Duodenal mucosa (tissue), 2 donors: ENCODE data around the gene CAPZB.

Experiments
- H3K27ac ChIP-seq: one replicate; pipeline ENCODE4 v1.7.0; 2013; ENCODE audit warnings: low read depth, low read length
- H3K27me3 ChIP-seq, 2 donors: one replicate each; pipeline ENCODE4 v1.7.0; 2013; ENCODE audit warnings: low read length in 2 of 2, control low read depth in 1 of 2; ENCODE audit not compliant: insufficient read depth in 2 of 2, control insufficient read depth in 1 of 2
- H3K36me3 ChIP-seq, 2 donors: one replicate each; pipeline ENCODE4 v1.7.0; 2013; ENCODE audit warnings: low read length in 2 of 2, control low read depth in 1 of 2; ENCODE audit not compliant: insufficient read depth in 2 of 2, control insufficient read depth in 1 of 2
- H3K4me1 ChIP-seq, 2 donors: one replicate each; pipeline ENCODE4 v1.7.0; 2013; ENCODE audit warnings: low read length in 2 of 2, control low read depth in 1 of 2; ENCODE audit not compliant: insufficient read depth in 2 of 2, control insufficient read depth in 1 of 2
- H3K4me3 ChIP-seq, 2 donors: one replicate each; pipeline ENCODE4 v1.7.0; 2013; ENCODE audit warnings: low read length in 2 of 2, low read depth in 1 of 2
- H3K9ac ChIP-seq, 2 donors: one replicate each; pipeline ENCODE4 v1.7.0; 2013; ENCODE audit warnings: low read length in 2 of 2, low read depth in 1 of 2
- H3K9me3 ChIP-seq, 2 donors: one replicate each; pipeline ENCODE4 v1.7.0; 2013; ENCODE audit warnings: low read length in 2 of 2, control low read depth in 1 of 2; ENCODE audit not compliant: control insufficient read depth in 1 of 2

Gene CAPZB

DNA sequence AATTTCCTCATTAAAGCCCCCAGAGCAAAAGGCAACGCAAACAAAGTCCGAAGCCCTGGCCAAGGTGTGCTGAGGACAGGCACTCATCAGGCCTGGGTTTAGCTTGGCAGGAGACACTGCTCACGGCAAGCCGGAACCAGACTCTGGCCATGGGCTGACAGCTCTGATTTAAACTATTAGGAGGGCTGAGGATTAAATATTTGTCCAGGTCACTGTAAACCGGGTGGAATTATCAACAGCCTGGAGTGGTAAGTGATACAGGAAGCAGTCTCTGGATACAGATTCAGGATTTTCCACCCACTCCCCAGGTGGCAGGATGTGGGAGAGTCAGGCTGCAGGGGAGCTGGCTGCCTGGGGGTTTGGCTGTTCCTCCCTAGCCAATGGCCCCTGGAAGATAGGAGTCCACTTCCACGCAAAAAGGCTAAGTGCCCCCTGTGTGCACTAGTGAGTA, 130.8 kb downstream of the CAPZB start:
- peaks cover 53 to 80% of the 10 kb centered on the region in 2 donors for H3K36me3 ChIP-seq
- H3K4me1 ChIP-seq = peaks cover 0 to 4% of the 10 kb centered on the region in 2 donors
- H3K9ac ChIP-seq = no peak overlapping the region
- H3K9me3 ChIP-seq = no peaks in the 10 kb centered on the region
- no peak overlapping the region for H3K4me3 ChIP-seq
- no peaks in the 10 kb centered on the region for H3K27me3 ChIP-seq
- H3K27ac ChIP-seq = no peak overlapping the region

- Histone ChIP-seq H3K4me1 (peaks cover 0 to 2% of the 10 kb centered on the region in 2 donors), H3K36me3 (peaks cover 56 to 83% of the 10 kb centered on the region in 2 donors), H3K4me3 (no peak overlapping the region), H3K9ac (no peak overlapping the region), H3K27ac (no peak overlapping the region), H3K27me3 (no peaks in the 10 kb centered on the region), H3K9me3 (no peaks in the 10 kb centered on the region)
Observed at GRCh38 chr1:19353596-19353995, 131.7 kb downstream of the CAPZB start.

- Histone ChIP-seq H3K9ac (no peak overlapping the region), H3K36me3 (peaks cover 56 to 83% of the 10 kb centered on the region in 2 donors)
Observed at GRCh38 chr1:19352839-19353238, 132.5 kb downstream of the CAPZB start.

GRCh38 chr1:19351873-19352272, 133.5 kb downstream of the CAPZB start:
- Histone ChIP-seq H3K4me3 (no peak overlapping the region), H3K36me3 (peaks cover 53 to 75% of the 10 kb centered on the region in 2 donors), H3K9ac (no peak overlapping the region), H3K27me3 (no peaks in the 10 kb centered on the region), H3K4me1 (peaks cover 0 to 7% of the 10 kb centered on the region in 2 donors), H3K9me3 (no peaks in the 10 kb centered on the region), H3K27ac (no peak overlapping the region)

More at GRCh38 chr1:19352839-19353238, 132.5 kb downstream of the CAPZB start:
- H3K4me1 ChIP-seq = no peaks in the 10 kb centered on the region
- no peaks in the 10 kb centered on the region for H3K9me3 ChIP-seq
- H3K27me3 ChIP-seq = no peaks in the 10 kb centered on the region
- no peak overlapping the region for H3K4me3 ChIP-seq
- H3K27ac ChIP-seq = no peak overlapping the region

- peaks cover 0 to 7% of the 10 kb centered on the region in 2 donors for H3K4me1 ChIP-seq
- H3K27me3 ChIP-seq = no peaks in the 10 kb centered on the region
- no peak overlapping the region for H3K27ac ChIP-seq
- peaks cover 46 to 65% of the 10 kb centered on the region in 2 donors for H3K36me3 ChIP-seq
- H3K9me3 ChIP-seq = no peaks in the 10 kb centered on the region
- no peak overlapping the region for H3K4me3 ChIP-seq
- no peak overlapping the region for H3K9ac ChIP-seq
Observed at GRCh38 chr1:19350566-19350965, 134.8 kb downstream of the CAPZB start.

GRCh38 chr1:19349999-19350398, 135.3 kb downstream of the CAPZB start:
- Histone ChIP-seq H3K4me1 (peaks cover 0 to 7% of the 10 kb centered on the region in 2 donors), H3K9ac (no peak overlapping the region), H3K36me3 (peaks cover 42 to 67% of the 10 kb centered on the region in 2 donors), H3K4me3 (no peak overlapping the region), H3K9me3 (no peaks in the 10 kb centered on the region), H3K27ac (no peak overlapping the region), H3K27me3 (no peaks in the 10 kb centered on the region)

DNA sequence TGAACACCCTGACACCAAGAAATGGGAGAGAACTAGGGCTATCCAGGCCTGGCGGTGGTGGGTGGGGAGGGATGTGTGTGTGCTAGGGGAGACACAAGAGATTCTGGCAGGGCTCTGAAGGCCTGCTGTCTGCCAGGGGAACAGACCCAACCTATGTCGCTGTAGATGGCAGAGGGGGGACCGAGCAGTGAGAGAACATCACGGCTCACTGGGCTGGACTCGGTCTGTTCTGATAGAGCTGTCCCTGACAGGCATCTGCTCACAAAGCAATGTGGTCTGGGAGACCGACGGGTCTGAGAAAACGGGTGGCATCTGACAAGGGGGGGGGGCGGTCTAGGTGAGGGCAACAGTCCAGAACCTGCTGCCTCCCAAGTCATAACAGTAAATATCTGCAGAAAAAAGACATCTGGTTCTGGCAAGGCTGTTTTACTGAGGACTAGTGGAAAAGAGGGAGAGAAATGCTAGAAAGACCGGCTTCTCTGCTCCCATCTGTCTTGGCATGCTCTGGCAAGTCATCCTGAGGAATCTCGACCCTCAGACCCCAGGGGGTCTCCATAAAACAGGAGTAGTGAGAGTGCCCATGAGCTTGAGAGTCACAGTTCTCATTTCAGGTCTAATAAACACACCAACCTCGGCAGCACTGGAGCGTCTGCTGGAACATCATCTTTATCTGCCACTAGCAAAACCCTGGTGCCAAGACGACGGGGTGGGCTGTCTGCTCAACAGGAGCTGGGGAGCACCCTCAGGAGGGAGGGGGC, 136.7 kb downstream of the CAPZB start:
- Histone ChIP-seq H3K9me3 (no peaks in the 10 kb centered on the region), H3K27ac (no peak overlapping the region), H3K36me3 (peaks cover 35 to 67% of the 10 kb centered on the region in 2 donors), H3K9ac (no peak overlapping the region), H3K27me3 (no peaks in the 10 kb centered on the region), H3K4me1 (peaks cover 0 to 15% of the 10 kb centered on the region in 2 donors), H3K4me3 (no peak overlapping the region)

DNA sequence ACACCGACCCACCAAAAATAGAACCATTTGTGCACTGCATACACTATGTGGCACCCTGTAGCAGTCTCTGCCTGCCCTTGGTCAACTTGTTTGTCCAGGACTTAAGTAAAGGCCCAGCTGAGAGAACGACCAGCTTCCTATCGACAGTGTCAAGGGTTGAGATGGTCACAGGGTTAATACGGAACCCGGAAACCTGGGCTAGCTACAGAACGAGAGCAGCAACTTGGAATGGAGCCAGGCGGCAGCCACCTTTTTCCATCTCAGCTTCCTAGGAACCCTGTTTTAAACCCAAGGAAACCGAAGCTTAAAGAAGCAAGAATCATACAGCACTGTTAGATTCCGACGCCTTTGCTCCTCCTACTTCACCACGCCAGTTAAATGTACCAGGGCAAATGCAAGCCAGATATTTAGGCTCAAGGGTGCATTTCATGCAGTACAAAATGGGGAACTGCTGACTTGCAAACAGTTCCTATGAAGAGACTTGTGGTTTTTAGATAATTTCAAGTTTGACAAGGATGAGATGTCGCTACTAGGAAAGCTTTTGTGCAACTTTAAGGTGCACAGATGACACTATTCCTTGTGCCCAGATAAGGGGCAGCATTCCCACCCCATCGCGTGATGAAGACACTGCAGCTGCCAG, 137.7 kb downstream of the CAPZB start:
- Histone ChIP-seq H3K9ac (no peak overlapping the region), H3K4me1 (peaks cover 0 to 15% of the 10 kb centered on the region in 2 donors), H3K36me3 (peaks cover 36 to 68% of the 10 kb centered on the region in 2 donors)

DNA sequence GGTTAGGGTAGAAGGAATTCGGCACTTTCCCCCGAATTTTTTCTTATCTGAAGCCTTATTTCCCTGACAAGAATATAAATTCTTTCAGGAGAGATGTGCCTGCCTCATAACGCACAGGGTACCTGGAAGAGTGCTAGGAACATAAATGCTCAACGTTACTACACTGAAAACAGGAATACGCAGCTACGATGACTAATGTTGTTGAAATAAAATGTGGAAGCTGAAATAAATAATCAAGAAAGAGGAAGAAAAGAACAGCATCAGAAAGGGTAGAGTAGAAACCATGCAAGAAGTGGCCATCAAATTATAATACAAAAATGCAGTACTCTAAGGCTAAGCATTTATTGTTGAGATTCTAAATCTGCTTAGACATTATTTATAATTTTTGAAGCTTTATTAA, 139.3 kb downstream of the CAPZB start:
- Histone ChIP-seq H3K4me1 (peaks cover 0 to 21% of the 10 kb centered on the region in 2 donors), H3K4me3 (no peak overlapping the region), H3K9me3 (no peaks in the 10 kb centered on the region), H3K27me3 (no peaks in the 10 kb centered on the region), H3K36me3 (peaks cover 30 to 67% of the 10 kb centered on the region in 2 donors), H3K9ac (no peak overlapping the region), H3K27ac (no peak overlapping the region)

More for the DNA sequence above, 137.7 kb downstream of the CAPZB start:
- Histone ChIP-seq H3K27ac (no peak overlapping the region), H3K9me3 (no peaks in the 10 kb centered on the region), H3K27me3 (no peaks in the 10 kb centered on the region), H3K4me3 (no peak overlapping the region)

GRCh38 chr1:19345391-19345790, 139.9 kb downstream of the CAPZB start:
- Histone ChIP-seq H3K9me3 (no peaks in the 10 kb centered on the region), H3K27me3 (no peaks in the 10 kb centered on the region), H3K36me3 (peaks cover 33 to 69% of the 10 kb centered on the region in 2 donors), H3K27ac (no peak overlapping the region), H3K4me3 (no peak overlapping the region), H3K9ac (no peak overlapping the region), H3K4me1 (peaks cover 0 to 21% of the 10 kb centered on the region in 2 donors)
